HG03175 (cell line): ENCODE data around the gene NHSL2.
A peak's percentile ranks its signal among the peaks of the same experiment; 100 is the strongest.

Experiments used
- ATAC-seq: cut with Tn5 transposase; IDR thresholded peaks from one replicate; pipeline ENCODE4 v1.9.1; 2021; ENCODE audit warnings: mild to moderate bottlenecking, moderate library complexity; ENCODE audit not compliant: unreplicated experiment

NHSL2 gene

GRCh38 chrX:72016881-72017783, 106.5 kb downstream of the NHSL2 start:
- no peak for ATAC-seq

- ATAC-seq: peak; percentile 71
Observed at GRCh38 chrX:72018277-72019112, 107.8 kb downstream of the NHSL2 start.

GRCh38 chrX:72019487-72019886, 108.8 kb downstream of the NHSL2 start:
- no peak for ATAC-seq

GRCh38 chrX:72020204-72020603, 109.6 kb downstream of the NHSL2 start:
- ATAC-seq: no peak

GRCh38 chrX:72020788-72021187, 110.1 kb downstream of the NHSL2 start:
- ATAC-seq: peak; percentile 63

- no peak for ATAC-seq
Observed at GRCh38 chrX:72021975-72022374, 111.3 kb downstream of the NHSL2 start.

GRCh38 chrX:72023071-72023470, 112.4 kb downstream of the NHSL2 start:
- no peak for ATAC-seq

GRCh38 chrX:72025236-72025770, 114.7 kb downstream of the NHSL2 start:
- ATAC-seq: no peak

- ATAC-seq: no peak
Observed at GRCh38 chrX:72026341-72027023, 115.8 kb downstream of the NHSL2 start.

GRCh38 chrX:72027024-72027913, 116.6 kb downstream of the NHSL2 start:
- no peak for ATAC-seq

- no peak for ATAC-seq
Observed at GRCh38 chrX:72027914-72028307, 117.3 kb downstream of the NHSL2 start.

GRCh38 chrX:72028701-72029470, 118.2 kb downstream of the NHSL2 start:
- ATAC-seq: no peak

- ATAC-seq: no peak
Observed at GRCh38 chrX:72029483-72030411, 119.1 kb downstream of the NHSL2 start.

- ATAC-seq: no peak
Observed at GRCh38 chrX:72030431-72030830, 119.8 kb downstream of the NHSL2 start.

- ATAC-seq: no peak
Observed at GRCh38 chrX:72031118-72031517, 120.5 kb downstream of the NHSL2 start.

- ATAC-seq: no peak
Observed at GRCh38 chrX:72031634-72032033, 121.0 kb downstream of the NHSL2 start.

- ATAC-seq: no peak
Observed at GRCh38 chrX:72037601-72038000, 127.0 kb downstream of the NHSL2 start.

- no peak for ATAC-seq
Observed at GRCh38 chrX:72038016-72038415, 127.4 kb downstream of the NHSL2 start.
